Measurements from ENCODE around the gene BRCA1.
"Not testable (repeated sequence)": the region's sequence is repeated elsewhere in the genome, so short reads cannot be mapped to it uniquely, and the experiment has no call there.

Gene BRCA1

GRCh38 chr17:43068570-43069367, 56.4 kb downstream of the BRCA1 start:
- no peak for DNase-seq

- no peak for DNase-seq
These were observed 62.1 kb downstream of the BRCA1 start for GRCh38 chr17:43062984-43063638.

GRCh38 chr17:43056051-43056450, 69.1 kb downstream of the BRCA1 start:
- DNase-seq: no peak

GRCh38 chr17:43053008-43053407, 72.2 kb downstream of the BRCA1 start:
- not testable (repeated sequence) for DNase-seq

- no peak for DNase-seq
These were observed 73.2 kb downstream of the BRCA1 start for GRCh38 chr17:43051969-43052368.

- no peak for DNase-seq
These were observed 81.1 kb downstream of the BRCA1 start for GRCh38 chr17:43044024-43044423.

- no peak for DNase-seq
These were observed 81.9 kb downstream of the BRCA1 start for GRCh38 chr17:43043307-43043706.

GRCh38 chr17:43042025-43042628, 83.0 kb downstream of the BRCA1 start:
- peak; percentile 19 for DNase-seq

GRCh38 chr17:43040655-43041054, 84.5 kb downstream of the BRCA1 start:
- no peak for DNase-seq

- no peak for DNase-seq
These were observed 85.5 kb downstream of the BRCA1 start for GRCh38 chr17:43039646-43040045.

GRCh38 chr17:43034894-43035293, 90.3 kb downstream of the BRCA1 start:
- no peak for DNase-seq

- peak; percentile 97 for DNase-seq
These were observed 90.9 kb downstream of the BRCA1 start for GRCh38 chr17:43033948-43034881.

GRCh38 chr17:43031666-43032065, 93.5 kb downstream of the BRCA1 start:
- no peak for DNase-seq

GRCh38 chr17:43030137-43030767, 94.9 kb downstream of the BRCA1 start:
- DNase-seq: no peak

- DNase-seq: no peak
These were observed 96.8 kb downstream of the BRCA1 start for GRCh38 chr17:43028221-43028861.

- DNase-seq: no peak
These were observed 97.8 kb downstream of the BRCA1 start for GRCh38 chr17:43027091-43028032.

GRCh38 chr17:43026595-43026994, 98.6 kb downstream of the BRCA1 start:
- DNase-seq: no peak

- no peak for DNase-seq
These were observed 99.2 kb downstream of the BRCA1 start for GRCh38 chr17:43025766-43026537.

- DNase-seq: no peak
These were observed 99.9 kb downstream of the BRCA1 start for GRCh38 chr17:43025290-43025657.
